ENCODE results near the gene VPS13D. TPM values are rescaled to one million over a fixed set of nuclear protein-coding genes. Genes with fewer than 3 reads are reported as not detected.

VPS13D gene
- total and polyA plus RNA-seq, 10 of the 15 experiments (the other 5 are each of a cell fraction or from before 2014, with no cell fraction given) = 1.4 to 16.9 (median 8.5) TPM

DNA sequence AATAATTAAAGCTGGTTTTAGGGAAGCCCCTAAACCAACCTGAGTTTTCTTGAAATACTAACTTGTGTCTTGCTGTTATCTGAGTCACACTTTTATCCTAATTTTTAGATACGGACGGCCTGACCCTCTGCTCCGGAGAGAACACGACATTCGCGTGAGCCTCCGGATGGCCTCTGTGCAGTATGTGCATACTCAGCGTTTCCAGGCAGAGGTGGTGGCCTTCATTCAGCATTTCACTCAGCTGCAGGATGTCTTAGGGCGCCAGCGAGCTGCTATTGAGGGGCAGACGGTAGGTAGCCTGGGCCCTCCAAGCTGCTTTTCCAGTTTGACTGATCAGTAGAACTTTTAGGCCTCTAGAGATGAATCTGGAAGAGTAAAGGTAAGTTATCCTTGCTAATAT is 63.6 kb downstream of the VPS13D start (continued):
- TF ChIP-seq NR2C2 (IDR thresholded peaks at IDR 0.05; ENCODE audit: borderline replicate concordance, control insufficient read depth, insufficient read length, low read depth) (no peak), EZH2 (IDR thresholded peaks at IDR 0.05; ENCODE audit: borderline replicate concordance, control insufficient read depth, low read depth, low read length) (no peak), STAT3 (IDR thresholded peaks at IDR 0.05; ENCODE audit: low read depth, low read length) (no peak), HDAC6 (IDR thresholded peaks at IDR 0.05; ENCODE audit: unreplicated experiment) (no peak)

DNA sequence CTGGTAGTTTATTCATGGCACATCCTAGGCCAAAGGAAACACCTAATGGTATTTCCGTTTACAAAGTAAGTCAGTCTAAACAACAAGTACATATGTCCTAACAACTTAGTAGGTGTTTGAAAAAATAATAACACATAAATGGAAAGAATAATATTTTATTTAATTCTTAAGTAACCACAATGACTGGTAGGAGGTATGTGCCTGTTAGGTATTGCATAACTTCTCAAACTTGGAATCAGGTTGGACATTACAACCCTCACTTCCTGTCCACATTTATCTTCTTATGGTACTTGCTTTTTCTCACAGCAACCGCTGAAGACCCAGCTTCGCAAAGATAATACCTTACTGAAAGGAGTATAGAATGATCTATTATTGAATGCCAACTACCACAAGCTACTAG is 64.2 kb downstream of the VPS13D start:
- BruUV-seq (replicated peaks) = no TSS peak
- peaks cover 2 to 5% of the 10 kb centered on the region in 2 experiments; a peak in 2 of 4 replicates for H3K36me3 ChIP-seq (ENCODE audit: control insufficient read depth in 2 of 2, insufficient read depth in 2 of 2, low read length in 1 of 2)
- CTCF ChIA-PET = no interaction called here
- SMC1A ChIA-PET (ENCODE audit: uncharacterized antibody, unreplicated experiment) = interaction anchor here (0.9 to 1.6 kb wide), 3 partner anchors 17 to 365 kb away, joined by 3 to 5 read pairs (median 4); no protein-coding TSS in a partner anchor
- RAD21 ChIA-PET (ENCODE audit: unreplicated experiment) = no interaction called here
- 98% methylated on average over 3 of the region's 3 CpGs for WGBS (ENCODE audit: insufficient coverage, insufficient replicate concordance, low lambda C conversion rate, missing lambda C conversion rate)
- intact Hi-C loops (cut with micrococcal nuclease; ENCODE audit: unreplicated experiment) = no loop called here
- no peak overlapping the region for H2AFZ ChIP-seq (ENCODE audit: control insufficient read depth, low read depth, low read length)
- H3K79me2 ChIP-seq (ENCODE audit: control insufficient read depth, insufficient read depth, low read length) = no peaks in the 10 kb centered on the region
- no peak for FAIRE-seq
- POLR2A ChIA-PET = interaction anchor here (1.5 kb wide), 1 partner anchor 15 kb away, joined by 4 read pairs; no protein-coding TSS in a partner anchor
- H3K27ac ChIP-seq (ENCODE audit: control insufficient read depth, insufficient read depth) = no peak overlapping the region
- H3K9me3 ChIP-seq (replicated peaks; ENCODE audit: control insufficient read depth, insufficient read depth, low read length) = no peaks in the 10 kb centered on the region
- H4K20me1 ChIP-seq (ENCODE audit: control insufficient read depth, insufficient read depth) = no peaks in the 10 kb centered on the region
- TF ChIP-seq ZNF622 (IDR thresholded peaks at IDR 0.05) (no peak), SUPT20H (IDR thresholded peaks at IDR 0.05; ENCODE audit: borderline replicate concordance, control insufficient read depth, low read depth, low read length) (no peak), TARDBP (IDR thresholded peaks at IDR 0.05; ENCODE audit: borderline replicate concordance) (no peak), IRF4 (IDR thresholded peaks at IDR 0.05; ENCODE audit: low read depth, low read length) (no peak), SUZ12 (IDR thresholded peaks at IDR 0.05; ENCODE audit: unreplicated experiment) (no peak), CHD2 (IDR thresholded peaks at IDR 0.05; ENCODE audit: borderline replicate concordance, low read depth, low read length) (no peak), STAT3 (IDR thresholded peaks at IDR 0.05; ENCODE audit: low read depth, low read length) (no peak), NFYA (IDR thresholded peaks at IDR 0.05; ENCODE audit: borderline replicate concordance, low read depth, low read length) (no peak), MTA2 (IDR thresholded peaks at IDR 0.05; ENCODE audit: low read depth) (no peak), CREB1 (IDR thresholded peaks at IDR 0.05; ENCODE audit: low read depth) (no peak)
- TF ChIP-seq, protein P1, sequence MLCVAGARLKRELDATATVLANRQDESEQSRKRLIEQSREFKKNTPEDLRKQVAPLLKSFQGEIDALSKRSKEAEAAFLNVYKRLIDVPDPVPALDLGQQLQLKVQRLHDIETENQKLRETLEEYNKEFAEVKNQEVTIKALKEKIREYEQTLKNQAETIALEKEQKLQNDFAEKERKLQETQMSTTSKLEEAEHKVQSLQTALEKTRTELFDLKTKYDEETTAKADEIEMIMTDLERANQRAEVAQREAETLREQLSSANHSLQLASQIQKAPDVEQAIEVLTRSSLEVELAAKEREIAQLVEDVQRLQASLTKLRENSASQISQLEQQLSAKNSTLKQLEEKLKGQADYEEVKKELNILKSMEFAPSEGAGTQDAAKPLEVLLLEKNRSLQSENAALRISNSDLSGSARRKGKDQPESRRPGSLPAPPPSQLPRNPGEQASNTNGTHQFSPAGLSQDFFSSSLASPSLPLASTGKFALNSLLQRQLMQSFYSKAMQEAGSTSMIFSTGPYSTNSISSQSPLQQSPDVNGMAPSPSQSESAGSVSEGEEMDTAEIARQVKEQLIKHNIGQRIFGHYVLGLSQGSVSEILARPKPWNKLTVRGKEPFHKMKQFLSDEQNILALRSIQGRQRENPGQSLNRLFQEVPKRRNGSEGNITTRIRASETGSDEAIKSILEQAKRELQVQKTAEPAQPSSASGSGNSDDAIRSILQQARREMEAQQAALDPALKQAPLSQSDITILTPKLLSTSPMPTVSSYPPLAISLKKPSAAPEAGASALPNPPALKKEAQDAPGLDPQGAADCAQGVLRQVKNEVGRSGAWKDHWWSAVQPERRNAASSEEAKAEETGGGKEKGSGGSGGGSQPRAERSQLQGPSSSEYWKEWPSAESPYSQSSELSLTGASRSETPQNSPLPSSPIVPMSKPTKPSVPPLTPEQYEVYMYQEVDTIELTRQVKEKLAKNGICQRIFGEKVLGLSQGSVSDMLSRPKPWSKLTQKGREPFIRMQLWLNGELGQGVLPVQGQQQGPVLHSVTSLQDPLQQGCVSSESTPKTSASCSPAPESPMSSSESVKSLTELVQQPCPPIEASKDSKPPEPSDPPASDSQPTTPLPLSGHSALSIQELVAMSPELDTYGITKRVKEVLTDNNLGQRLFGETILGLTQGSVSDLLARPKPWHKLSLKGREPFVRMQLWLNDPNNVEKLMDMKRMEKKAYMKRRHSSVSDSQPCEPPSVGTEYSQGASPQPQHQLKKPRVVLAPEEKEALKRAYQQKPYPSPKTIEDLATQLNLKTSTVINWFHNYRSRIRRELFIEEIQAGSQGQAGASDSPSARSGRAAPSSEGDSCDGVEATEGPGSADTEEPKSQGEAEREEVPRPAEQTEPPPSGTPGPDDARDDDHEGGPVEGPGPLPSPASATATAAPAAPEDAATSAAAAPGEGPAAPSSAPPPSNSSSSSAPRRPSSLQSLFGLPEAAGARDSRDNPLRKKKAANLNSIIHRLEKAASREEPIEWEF (IDR thresholded peaks at IDR 0.05; ENCODE audit: insufficient replicate concordance, low read depth, low read length) = no peak
- H3K27me3 ChIP-seq (replicated peaks in 1 of 2; ENCODE audit: control insufficient read depth in 2 of 2, insufficient read depth in 2 of 2, low read length in 1 of 2) = no peaks in the 10 kb centered on the region
- H3K4me2 ChIP-seq (ENCODE audit: control insufficient read depth, insufficient read depth) = no peak overlapping the region
- H3K9ac ChIP-seq (ENCODE audit: control insufficient read depth, insufficient read depth, low read length) = no peak overlapping the region
- peaks cover 8% of the 10 kb centered on the region; the same call in 1 of the 2 replicates for H3K4me1 ChIP-seq (ENCODE audit: control insufficient read depth, insufficient read depth, low read length)
- no peak overlapping the region for H3K4me3 ChIP-seq
- ATAC-seq = no peak
- in situ Hi-C loops (cut with MboI) = no loop called here
- DNase-seq (ENCODE audit: low read depth, low spot score) = no peak
